ENCODE results near the gene PXYLP1. TPM values are rescaled to one million over a fixed set of nuclear protein-coding genes. Genes with fewer than 3 reads are reported as not detected.

Gene PXYLP1
- total RNA-seq, 1 experiment from 2014 or later = 7.8 TPM

- no TSS peak for BruUV-seq (replicated peaks)
Measured at GRCh38 chr3:141306276-141306675, 74.7 kb downstream of the PXYLP1 start.

GRCh38 chr3:141306922-141307321 is 75.3 kb downstream of the PXYLP1 start:
- Histone ChIP-seq H3K79me2 (ENCODE audit: low read depth) (peaks cover 6% of the 10 kb centered on the region), H3K27ac (no peak overlapping the region), H3K4me2 (no peak overlapping the region), H3K27me3 (ENCODE audit: insufficient read depth, low read depth) (no peaks in the 10 kb centered on the region), H4K20me1 (ENCODE audit: insufficient read depth) (no peaks in the 10 kb centered on the region), H3K9me3 (ENCODE audit: insufficient read depth, low read depth) (no peaks in the 10 kb centered on the region), H3K4me1 (replicated peaks; ENCODE audit: insufficient read depth) (peaks cover 10% of the 10 kb centered on the region), H3K4me3 (no peak overlapping the region), H2AFZ (no peak overlapping the region), H3F3A (ENCODE audit: insufficient read depth, low read depth) (peaks cover 7% of the 10 kb centered on the region; the same call in 1 of the 2 replicates), H3K9me2 (ENCODE audit: insufficient read depth) (no peaks in the 10 kb centered on the region), H3K36me3 (ENCODE audit: low read depth) (no peaks in the 10 kb centered on the region)
- no peak for DNase-seq
- ChIA-PET CTCF (interaction anchor here (0.6 to 0.8 kb wide), 2 partner anchors 63 to 75 kb away, joined by 3 to 8 read pairs; partner anchors contain the start of gene PXYLP1), POLR2A (ENCODE audit: unreplicated experiment) (no interaction called here)
- TF ChIP-seq EZH2 (IDR thresholded peaks at IDR 0.05; ENCODE audit: low read depth) (no peak), CTCF (conservative IDR thresholded peaks at IDR 0.05) (no peak)
- intact Hi-C loops (cut with micrococcal nuclease; ENCODE audit: unreplicated experiment) = loop anchor here (10.0 kb wide), 1 partner anchor 302 kb away; no protein-coding TSS in a partner anchor
- no TSS peak for BruUV-seq (replicated peaks)

More at GRCh38 chr3:141306276-141306675, 74.7 kb downstream of the PXYLP1 start:
- H3K36me3 ChIP-seq (ENCODE audit: low read depth) = no peaks in the 10 kb centered on the region
- no peak overlapping the region for H3K4me2 ChIP-seq
- H3K27ac ChIP-seq = no peak overlapping the region
- DNase-seq = no peak
- H3K9me2 ChIP-seq (ENCODE audit: insufficient read depth) = no peaks in the 10 kb centered on the region
- peaks cover 11% of the 10 kb centered on the region for H3K4me1 ChIP-seq (replicated peaks; ENCODE audit: insufficient read depth)
- H2AFZ ChIP-seq = no peak overlapping the region
- H3K27me3 ChIP-seq (ENCODE audit: insufficient read depth, low read depth) = no peaks in the 10 kb centered on the region
- peaks cover 10% of the 10 kb centered on the region; the same call in 1 of the 2 replicates for H3F3A ChIP-seq (ENCODE audit: insufficient read depth, low read depth)
- TF ChIP-seq EZH2 (IDR thresholded peaks at IDR 0.05; ENCODE audit: low read depth) = no peak
- TF ChIP-seq CTCF (conservative IDR thresholded peaks at IDR 0.05) = no peak
- no peaks in the 10 kb centered on the region for H3K9me3 ChIP-seq (ENCODE audit: insufficient read depth, low read depth)
- H3K4me3 ChIP-seq = no peak overlapping the region
- ChIA-PET CTCF (interaction anchor here (0.6 to 0.7 kb wide), 4 partner anchors 16 to 1710 kb away, joined by 3 to 7 read pairs (median 5); no protein-coding TSS in a partner anchor), POLR2A (ENCODE audit: unreplicated experiment) (no interaction called here)
- no peaks in the 10 kb centered on the region for H4K20me1 ChIP-seq (ENCODE audit: insufficient read depth)
- H3K79me2 ChIP-seq (ENCODE audit: low read depth) = peaks cover 5% of the 10 kb centered on the region
- intact Hi-C loops (cut with micrococcal nuclease; ENCODE audit: unreplicated experiment) = loop anchor here (10.0 kb wide), 1 partner anchor 301 kb away; no protein-coding TSS in a partner anchor

GRCh38 chr3:141307351-141308059 is 75.9 kb downstream of the PXYLP1 start:
- no TSS peak for BruUV-seq (replicated peaks)
- Histone ChIP-seq H2AFZ (no peak overlapping the region), H3K27me3 (ENCODE audit: insufficient read depth, low read depth) (no peaks in the 10 kb centered on the region), H3K27ac (no peak overlapping the region), H3F3A (ENCODE audit: insufficient read depth, low read depth) (peaks cover 4% of the 10 kb centered on the region; the same call in 1 of the 2 replicates), H3K4me2 (no peak overlapping the region), H3K79me2 (ENCODE audit: low read depth) (peaks cover 6% of the 10 kb centered on the region), H3K36me3 (ENCODE audit: low read depth) (no peaks in the 10 kb centered on the region), H3K4me3 (no peak overlapping the region), H3K9me3 (ENCODE audit: insufficient read depth, low read depth) (no peaks in the 10 kb centered on the region), H3K4me1 (replicated peaks; ENCODE audit: insufficient read depth) (peaks cover 10% of the 10 kb centered on the region), H4K20me1 (ENCODE audit: insufficient read depth) (no peaks in the 10 kb centered on the region), H3K9me2 (ENCODE audit: insufficient read depth) (no peaks in the 10 kb centered on the region)
- POLR2A ChIA-PET (ENCODE audit: unreplicated experiment) = no interaction called here
- TF ChIP-seq CTCF (conservative IDR thresholded peaks at IDR 0.05) (no peak), EZH2 (IDR thresholded peaks at IDR 0.05; ENCODE audit: low read depth) (no peak)
- intact Hi-C loops (cut with micrococcal nuclease; ENCODE audit: unreplicated experiment) = loop anchor here (10.0 kb wide), 1 partner anchor 303 kb away; no protein-coding TSS in a partner anchor
- CTCF ChIA-PET = interaction anchor here (0.6 to 1.3 kb wide), 4 partner anchors 63 to 1693 kb away, joined by 3 to 22 read pairs (median 14); partner anchors contain the start of gene PXYLP1
- no peak for DNase-seq
